ENCODE data around the gene VCL. TPM values are rescaled to one million over a fixed set of nuclear protein-coding genes. Genes with fewer than 3 reads are reported as not detected.
A peak's percentile ranks its signal among the peaks of the same experiment; 100 is the strongest.

Gene VCL
- total RNA-seq, 2 experiments from 2014 or later = 15.6 to 18.5 TPM

GRCh38 chr10:74044419-74044818 lies 46.5 kb downstream of the VCL start:
- POLR2A ChIA-PET = no interaction called here
- H3K4me3 Mint-ChIP-seq = no peak overlapping the region
- H3K27ac Mint-ChIP-seq = no peak overlapping the region
- DNase-seq (no peak), ATAC-seq (ENCODE audit: low read depth) (no peak)
- no peaks in the 10 kb centered on the region for H3K36me3 Mint-ChIP-seq
- peaks cover 4% of the 10 kb centered on the region for H3K4me1 Mint-ChIP-seq
- no peaks in the 10 kb centered on the region for H3K27me3 Mint-ChIP-seq
- H3K9me3 Mint-ChIP-seq = no peaks in the 10 kb centered on the region

GRCh38 chr10:74047304-74047703 lies 49.4 kb downstream of the VCL start:
- POLR2A ChIA-PET = no interaction called here
- Mint-ChIP-seq H3K36me3 (no peaks in the 10 kb centered on the region), H3K9me3 (no peaks in the 10 kb centered on the region), H3K4me1 (no peaks in the 10 kb centered on the region), H3K27ac (no peak overlapping the region), H3K27me3 (no peaks in the 10 kb centered on the region), H3K4me3 (no peak overlapping the region)
- DNase-seq (no peak), ATAC-seq (ENCODE audit: low read depth) (no peak)

GRCh38 chr10:74047871-74048270 lies 50.0 kb downstream of the VCL start:
- no peaks in the 10 kb centered on the region for H3K27me3 Mint-ChIP-seq
- DNase-seq = no peak
- no peak overlapping the region for H3K4me3 Mint-ChIP-seq
- no peaks in the 10 kb centered on the region for H3K4me1 Mint-ChIP-seq
- H3K27ac Mint-ChIP-seq = no peak overlapping the region
- no peaks in the 10 kb centered on the region for H3K9me3 Mint-ChIP-seq
- ATAC-seq (ENCODE audit: low read depth) = no peak
- no peaks in the 10 kb centered on the region for H3K36me3 Mint-ChIP-seq
- POLR2A ChIA-PET = no interaction called here

GRCh38 chr10:74048433-74048832 lies 50.5 kb downstream of the VCL start:
- peaks cover 1% of the 10 kb centered on the region for H3K4me1 Mint-ChIP-seq
- no peak overlapping the region for H3K27ac Mint-ChIP-seq
- H3K4me3 Mint-ChIP-seq = no peak overlapping the region
- POLR2A ChIA-PET = no interaction called here
- H3K9me3 Mint-ChIP-seq = no peaks in the 10 kb centered on the region
- ATAC-seq (ENCODE audit: low read depth) (no peak), DNase-seq (no peak)
- no peaks in the 10 kb centered on the region for H3K27me3 Mint-ChIP-seq
- H3K36me3 Mint-ChIP-seq = no peaks in the 10 kb centered on the region

GRCh38 chr10:74049955-74050354 lies 52.0 kb downstream of the VCL start:
- H3K27ac Mint-ChIP-seq = no peak overlapping the region
- ATAC-seq (ENCODE audit: low read depth) (no peak), DNase-seq (no peak)
- no peak overlapping the region for H3K4me3 Mint-ChIP-seq
- H3K9me3 Mint-ChIP-seq = no peaks in the 10 kb centered on the region
- peaks cover 3% of the 10 kb centered on the region for H3K4me1 Mint-ChIP-seq
- no peaks in the 10 kb centered on the region for H3K27me3 Mint-ChIP-seq
- POLR2A ChIA-PET = interaction anchor here (0.6 kb wide), 1 partner anchor 450 kb away, joined by 3 read pairs; no protein-coding TSS in a partner anchor
- H3K36me3 Mint-ChIP-seq = no peaks in the 10 kb centered on the region

GRCh38 chr10:74050653-74051052 lies 52.7 kb downstream of the VCL start:
- Mint-ChIP-seq H3K4me1 (peaks cover 4% of the 10 kb centered on the region), H3K36me3 (no peaks in the 10 kb centered on the region), H3K4me3 (no peak overlapping the region), H3K9me3 (no peaks in the 10 kb centered on the region), H3K27me3 (no peaks in the 10 kb centered on the region), H3K27ac (no peak overlapping the region)
- POLR2A ChIA-PET = no interaction called here
- DNase-seq (no peak), ATAC-seq (ENCODE audit: low read depth) (no peak)

GRCh38 chr10:74051736-74052342 lies 53.9 kb downstream of the VCL start:
- DNase-seq = no peak
- H3K4me3 Mint-ChIP-seq = no peak overlapping the region
- no peak for ATAC-seq (ENCODE audit: low read depth)
- peaks cover 15% of the 10 kb centered on the region for H3K4me1 Mint-ChIP-seq
- POLR2A ChIA-PET = interaction anchor here (0.7 kb wide), 1 partner anchor 9 kb away, joined by 5 read pairs; no protein-coding TSS in a partner anchor
- no peaks in the 10 kb centered on the region for H3K9me3 Mint-ChIP-seq
- no peaks in the 10 kb centered on the region for H3K27me3 Mint-ChIP-seq
- H3K36me3 Mint-ChIP-seq = no peaks in the 10 kb centered on the region
- no peak overlapping the region for H3K27ac Mint-ChIP-seq

GRCh38 chr10:74052994-74053393 lies 55.1 kb downstream of the VCL start:
- H3K36me3 Mint-ChIP-seq = no peaks in the 10 kb centered on the region
- no peak overlapping the region for H3K4me3 Mint-ChIP-seq
- H3K27me3 Mint-ChIP-seq = no peaks in the 10 kb centered on the region
- POLR2A ChIA-PET = no interaction called here
- no peaks in the 10 kb centered on the region for H3K9me3 Mint-ChIP-seq
- peaks cover 21% of the 10 kb centered on the region for H3K4me1 Mint-ChIP-seq
- H3K27ac Mint-ChIP-seq = no peak overlapping the region
- DNase-seq (no peak), ATAC-seq (ENCODE audit: low read depth) (no peak)

GRCh38 chr10:74055383-74056049 lies 57.6 kb downstream of the VCL start:
- ATAC-seq (ENCODE audit: low read depth) = peak; percentile 13
- Mint-ChIP-seq H3K27me3 (no peaks in the 10 kb centered on the region), H3K36me3 (peaks cover 2% of the 10 kb centered on the region), H3K4me1 (peaks cover 30% of the 10 kb centered on the region), H3K9me3 (no peaks in the 10 kb centered on the region), H3K27ac (no peak overlapping the region), H3K4me3 (no peak overlapping the region)
- no peak for DNase-seq
- POLR2A ChIA-PET = no interaction called here

GRCh38 chr10:74056050-74056818 lies 58.3 kb downstream of the VCL start:
- Mint-ChIP-seq H3K4me1 (peaks cover 30% of the 10 kb centered on the region), H3K27me3 (no peaks in the 10 kb centered on the region), H3K36me3 (peaks cover 2% of the 10 kb centered on the region), H3K4me3 (peak overlapping the region; percentile 52), H3K27ac (peak overlapping the region; percentile 51), H3K9me3 (no peaks in the 10 kb centered on the region)
- POLR2A ChIA-PET = interaction anchor here (0.6 kb wide), 1 partner anchor 90 kb away, joined by 3 read pairs; no protein-coding TSS in a partner anchor
- ATAC-seq (ENCODE audit: low read depth) = peak; percentile 73
- DNase-seq = no peak

GRCh38 chr10:74058071-74058470 lies 60.2 kb downstream of the VCL start:
- Mint-ChIP-seq H3K36me3 (peaks cover 2% of the 10 kb centered on the region), H3K4me3 (peak overlapping the region; percentile 61), H3K27ac (peak overlapping the region; percentile 13), H3K4me1 (peaks cover 30% of the 10 kb centered on the region), H3K27me3 (no peaks in the 10 kb centered on the region), H3K9me3 (no peaks in the 10 kb centered on the region)
- POLR2A ChIA-PET = interaction anchor here (0.7 to 0.9 kb wide), 3 partner anchors 117 to 248 kb away, joined by 3 to 4 read pairs (median 3); no protein-coding TSS in a partner anchor
- ATAC-seq (ENCODE audit: low read depth) = peak; percentile 16
- no peak for DNase-seq

GRCh38 chr10:74058658-74059057 lies 60.7 kb downstream of the VCL start:
- Mint-ChIP-seq H3K9me3 (no peaks in the 10 kb centered on the region), H3K4me1 (peaks cover 28% of the 10 kb centered on the region), H3K4me3 (peak overlapping the region; percentile 41), H3K27me3 (no peaks in the 10 kb centered on the region), H3K27ac (peak overlapping the region; percentile 21), H3K36me3 (peaks cover 3% of the 10 kb centered on the region)
- ATAC-seq (ENCODE audit: low read depth) = peak; percentile 44
- POLR2A ChIA-PET = interaction anchor here (0.7 to 1.1 kb wide), 4 partner anchors 84 to 248 kb away, joined by 3 to 5 read pairs (median 4); no protein-coding TSS in a partner anchor
- no peak for DNase-seq

GRCh38 chr10:74061104-74061503 lies 63.2 kb downstream of the VCL start:
- POLR2A ChIA-PET = interaction anchor here (0.7 kb wide), 1 partner anchor 277 kb away, joined by 3 read pairs; no protein-coding TSS in a partner anchor
- Mint-ChIP-seq H3K27ac (no peak overlapping the region), H3K27me3 (no peaks in the 10 kb centered on the region), H3K9me3 (no peaks in the 10 kb centered on the region), H3K4me1 (peaks cover 21% of the 10 kb centered on the region), H3K36me3 (peaks cover 6% of the 10 kb centered on the region), H3K4me3 (no peak overlapping the region)
- ATAC-seq (ENCODE audit: low read depth) (no peak), DNase-seq (no peak)

Data from activated naive CD8-positive, alpha-beta T cell treated with anti-CD3 and anti-CD28 coated beads, Interleukin-2, amount 10 ng/mL, durations not matched to agents 7 days and 5 days (primary cell).